CD14-positive monocyte (primary cell): Measurements from ENCODE around the gene CAPN14. TPM values are rescaled to one million over a fixed set of nuclear protein-coding genes. Genes with fewer than 3 reads are reported as not detected.

Experiments used
- DNase-seq, 3 donors: peaks; one replicate each; pipeline ENCODE4 v3.0.0-alpha.2; 2011 to 2022
- H2AFZ ChIP-seq: 2 replicates; pipeline ENCODE4 v1.6.0; 2012; ENCODE audit warnings: mild to moderate bottlenecking, low read depth, low read length, inconsistent platforms; ENCODE audit not compliant: insufficient read depth, poor library complexity, severe bottlenecking
- H3K27ac ChIP-seq, 2 donors: 1 replicate in 1 of 2; 2 replicates in 1 of 2; pipeline ENCODE4 v1.5.1; 2012 to 2013; ENCODE audit warnings: low read length in 2 of 2, control low read depth in 1 of 2, inconsistent platforms in 1 of 2, low read depth in 1 of 2, mild to moderate bottlenecking in 1 of 2
- H3K27me3 ChIP-seq, 2 donors: one replicate each; pipeline versions ENCODE4 v1.6.0 to v1.6.1; 2011 to 2013; ENCODE audit warnings: low read length in 2 of 2; ENCODE audit not compliant: control insufficient read depth in 2 of 2, insufficient read depth in 2 of 2
- H3K36me3 ChIP-seq, 2 donors: replicated peaks in 1 of 2; 1 replicate in 1 of 2; 2 replicates in 1 of 2; pipeline versions ENCODE4 v1.5.1 to v1.6.1; 2012 to 2013; ENCODE audit warnings: low read length in 2 of 2, control low read depth in 1 of 2, inconsistent platforms in 1 of 2, mild to moderate bottlenecking in 1 of 2; ENCODE audit not compliant: insufficient read depth in 2 of 2, control insufficient read depth in 1 of 2
- H3K4me1 ChIP-seq, 2 donors: 1 replicate in 1 of 2; 2 replicates in 1 of 2; pipeline versions ENCODE4 v1.5.1 to v1.6.1; 2012 to 2013; ENCODE audit warnings: low read length in 2 of 2, control low read depth in 1 of 2, inconsistent platforms in 1 of 2, mild to moderate bottlenecking in 1 of 2, moderate library complexity in 1 of 2; ENCODE audit not compliant: insufficient read depth in 2 of 2, control insufficient read depth in 1 of 2
- H3K4me2 ChIP-seq: replicated peaks from 2 replicates; pipeline ENCODE3; 2012; ENCODE audit warnings: low read length, moderate library complexity, mild to moderate bottlenecking; ENCODE audit not compliant: poor library complexity, severe bottlenecking; ENCODE audit errors: extremely low read depth
- H3K4me3 ChIP-seq, 3 experiments: fragments of 200-600 bp in 1 of 3; sonication (generic) in 1 of 3; replicated peaks in 1 of 3; 1 replicate in 2 of 3; 2 replicates in 1 of 3; pipeline ENCODE4 v1.5.1; 2011 to 2013; ENCODE audit warnings: low read length in 3 of 3, mild to moderate bottlenecking in 3 of 3, control low read depth in 2 of 3, low read depth in 2 of 3, inconsistent platforms in 1 of 3, moderate library complexity in 1 of 3
- H3K79me2 ChIP-seq: 2 replicates; pipeline ENCODE4 v1.6.0; 2012; ENCODE audit warnings: mild to moderate bottlenecking, control low read depth, inconsistent platforms, low read length, moderate library complexity; ENCODE audit not compliant: insufficient read depth
- H3K9ac ChIP-seq: 2 replicates; pipeline ENCODE4 v1.6.0; 2017; ENCODE audit warnings: low read length, mild to moderate bottlenecking; ENCODE audit not compliant: insufficient read depth, poor library complexity, severe bottlenecking
- H3K9me3 ChIP-seq, 2 donors: replicated peaks in 1 of 2; 1 replicate in 1 of 2; 2 replicates in 1 of 2; pipeline versions ENCODE4 v1.5.1 to v1.6.1; 2012 to 2013; ENCODE audit warnings: low read length in 2 of 2, control low read depth in 1 of 2; ENCODE audit not compliant: control insufficient read depth in 1 of 2, insufficient read depth in 1 of 2
- H4K20me1 ChIP-seq: 2 replicates; pipeline ENCODE4 v1.6.0; 2012; ENCODE audit warnings: mild to moderate bottlenecking, low read length, control low read depth, moderate library complexity; ENCODE audit not compliant: insufficient read depth
- H3K27ac Mint-ChIP-seq, 7 donors: one replicate each; pipeline ENCODE4 v1.8.0; 2020; ENCODE audit warnings: mild to moderate bottlenecking in 7 of 7, mixed read lengths in 7 of 7, moderate library complexity in 6 of 7, inconsistent platforms in 2 of 7
- H3K27me3 Mint-ChIP-seq, 3 donors: one replicate each; pipeline ENCODE4 v1.8.0; 2021 to 2022; ENCODE audit warnings: low read depth in 3 of 3, mild to moderate bottlenecking in 3 of 3, mixed read lengths in 3 of 3, moderate library complexity in 3 of 3, inconsistent platforms in 1 of 3
- H3K36me3 Mint-ChIP-seq, 2 donors: one replicate each; pipeline ENCODE4 v1.8.0; 2020; ENCODE audit warnings: mixed read lengths in 2 of 2, inconsistent platforms in 1 of 2, mild to moderate bottlenecking in 1 of 2
- H3K4me1 Mint-ChIP-seq: one replicate; pipeline ENCODE4 v1.8.0; 2020; ENCODE audit warnings: mild to moderate bottlenecking, mixed read lengths
- H3K4me3 Mint-ChIP-seq, 2 donors: one replicate each; pipeline ENCODE4 v1.8.0; 2020; ENCODE audit warnings: mild to moderate bottlenecking in 2 of 2, mixed read lengths in 2 of 2, moderate library complexity in 1 of 2
- H3K9me3 Mint-ChIP-seq, 7 donors: one replicate each; pipeline ENCODE4 v1.8.0; 2020 to 2022; ENCODE audit warnings: mixed read lengths in 7 of 7, mild to moderate bottlenecking in 6 of 7, moderate library complexity in 6 of 7, inconsistent platforms in 2 of 7
- CTCF ChIP-seq: fragments of 200-600 bp; IDR thresholded peaks from one replicate; pipeline ENCODE4 v1.8.0; 2022; ENCODE audit warnings: antibody characterized with exemption, mild to moderate bottlenecking
- WGBS: methylation state at CpG from one replicate; pipeline ENCODE4 v1.1.5; 2013; ENCODE audit warnings: missing lambda C conversion rate; ENCODE audit not compliant: insufficient coverage; 5-methylcytosine and 5-hydroxymethylcytosine counted together
- intact Hi-C, 2 donors: fragments of 100-400 bp; cut with micrococcal nuclease; formaldehyde crosslinking; loops; one replicate each; pipeline versions ENCODE4 v1.15.0 to v1.15.1; 2023
- polyA plus RNA-seq, 3 donors: library from polyadenylated mRNA; depleted of rRNA in 1 of 3; unstranded in 2 of 3; stranded (reverse) in 1 of 3; fragments of 300-500 nt in 2 of 3; fragments of >200 nt in 1 of 3; fragmentation: Illumina TruSeq in 2 of 3; gene quantifications; 1 replicate in 2 of 3; 2 replicates in 1 of 3; pipeline ENCODE4 v1.2.3, GENCODE V29; 2012 to 2021

Gene CAPN14
- polyA plus RNA-seq, 3 donors = not detected

- Histone ChIP-seq H3K36me3 (no peaks in the 10 kb centered on the region), H3K4me3 (no peak overlapping the region), H3K9me3 (no peaks in the 10 kb centered on the region), H3K27me3 (no peaks in the 10 kb centered on the region), H3K27ac (no peak overlapping the region), H3K4me2 (no peak overlapping the region), H3K4me1 (no peaks in the 10 kb centered on the region), H3K79me2 (no peaks in the 10 kb centered on the region), H2AFZ (no peak overlapping the region), H4K20me1 (no peaks in the 10 kb centered on the region), H3K9ac (no peak overlapping the region)
- H3K9me3 Mint-ChIP-seq = no peaks in the 10 kb centered on the region
- intact Hi-C loops = no loop called here
- no peak for TF ChIP-seq CTCF
- 100% methylated on average over 6 of the region's 6 CpGs for WGBS
- no peaks in the 10 kb centered on the region for H3K4me1 Mint-ChIP-seq
- H3K4me3 Mint-ChIP-seq = no peak overlapping the region
- no peak overlapping the region for H3K27ac Mint-ChIP-seq
- no peaks in the 10 kb centered on the region for H3K36me3 Mint-ChIP-seq
- peaks cover 0 to 2% (median 2%) of the 10 kb centered on the region in 3 donors for H3K27me3 Mint-ChIP-seq
- DNase-seq = no peak
Observed at GRCh38 chr2:31129375-31130171, 87.7 kb downstream of the CAPN14 start.

DNA sequence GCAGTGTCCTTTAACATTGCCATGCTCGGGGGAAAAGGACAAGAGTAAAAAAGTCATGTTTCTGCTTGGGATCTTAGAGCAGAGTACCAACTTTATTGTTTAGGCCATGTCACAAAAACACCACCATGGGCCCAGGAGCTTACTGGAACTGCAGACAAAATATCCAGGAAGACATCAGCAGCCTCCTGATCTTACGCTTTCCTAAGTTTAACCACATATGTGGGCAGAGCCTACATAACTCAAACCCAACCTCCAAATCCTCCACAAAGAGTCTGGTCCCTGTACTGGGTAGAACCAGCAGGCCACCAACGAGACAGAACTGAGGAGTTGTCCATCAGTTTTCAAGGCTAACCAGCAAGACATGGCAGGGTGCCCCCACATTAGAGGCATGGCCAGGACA, 89.4 kb downstream of the CAPN14 start:
- no peak overlapping the region for H3K9ac ChIP-seq
- intact Hi-C loops = no loop called here
- no peaks in the 10 kb centered on the region for H3K4me1 ChIP-seq
- Mint-ChIP-seq H3K4me1 (no peaks in the 10 kb centered on the region), H3K9me3 (no peaks in the 10 kb centered on the region), H3K27me3 (peaks cover 0 to 2% (median 0%) of the 10 kb centered on the region in 3 donors), H3K27ac (no peak overlapping the region), H3K36me3 (no peaks in the 10 kb centered on the region), H3K4me3 (no peak overlapping the region)
- no peak overlapping the region for H2AFZ ChIP-seq
- no peak overlapping the region for H3K4me2 ChIP-seq
- no peaks in the 10 kb centered on the region for H3K36me3 ChIP-seq
- no peak for DNase-seq
- H3K27ac ChIP-seq = no peak overlapping the region
- H3K27me3 ChIP-seq = no peaks in the 10 kb centered on the region
- no peaks in the 10 kb centered on the region for H3K9me3 ChIP-seq
- WGBS = 70% methylated on average over 1 of the region's 3 CpGs
- H3K79me2 ChIP-seq = no peaks in the 10 kb centered on the region
- no peak for TF ChIP-seq CTCF
- no peak overlapping the region for H3K4me3 ChIP-seq
- H4K20me1 ChIP-seq = no peaks in the 10 kb centered on the region
